ENCODE data around the gene GFRA3. TPM values are rescaled to one million over a fixed set of nuclear protein-coding genes. Genes with fewer than 3 reads are reported as not detected.
A peak's percentile ranks its signal among the peaks of the same experiment; 100 is the strongest.

The GFRA3 gene
- total RNA-seq, 1 donor, result not detected

GRCh38 chr5:138287246-138287645 is 12.8 kb upstream of the GFRA3 start:
- no peak for DNase-seq (ENCODE audit: low read depth)
- no peak for TF ChIP-seq CTCF (IDR thresholded peaks at IDR 0.05; ENCODE audit: insufficient read depth, low read length)
- H3K4me3 ChIP-seq (ENCODE audit: low read depth, low read length), result no peak overlapping the region

- peak; percentile 78 for DNase-seq (ENCODE audit: low read depth)
- no peak overlapping the region for H3K4me3 ChIP-seq (ENCODE audit: low read depth, low read length)
- TF ChIP-seq CTCF (IDR thresholded peaks at IDR 0.05; ENCODE audit: insufficient read depth, low read length), result peak; percentile 75
These were observed 8.7 kb upstream of the GFRA3 start for GRCh38 chr5:138282920-138283742.

GRCh38 chr5:138280915-138281314 is 6.5 kb upstream of the GFRA3 start:
- no peak for TF ChIP-seq CTCF (IDR thresholded peaks at IDR 0.05; ENCODE audit: insufficient read depth, low read length)
- no peak overlapping the region for H3K4me3 ChIP-seq (ENCODE audit: low read depth, low read length)
- DNase-seq (ENCODE audit: low read depth), result no peak

GRCh38 chr5:138276402-138277054 is 2.1 kb upstream of the GFRA3 start:
- no peak for DNase-seq (ENCODE audit: low read depth)
- TF ChIP-seq CTCF (IDR thresholded peaks at IDR 0.05; ENCODE audit: insufficient read depth, low read length), result no peak
- H3K4me3 ChIP-seq (ENCODE audit: low read depth, low read length), result no peak overlapping the region

- DNase-seq (ENCODE audit: low read depth), result no peak
- no peak for TF ChIP-seq CTCF (IDR thresholded peaks at IDR 0.05; ENCODE audit: insufficient read depth, low read length)
- H3K4me3 ChIP-seq (ENCODE audit: low read depth, low read length), result no peak overlapping the region
These were observed 1.5 kb upstream of the GFRA3 start for GRCh38 chr5:138275895-138276294.

- peak; percentile 2 for TF ChIP-seq CTCF (IDR thresholded peaks at IDR 0.05; ENCODE audit: insufficient read depth, low read length)
- no peak overlapping the region for H3K4me3 ChIP-seq (ENCODE audit: low read depth, low read length)
- DNase-seq (ENCODE audit: low read depth), result no peak
These were observed 960 bp upstream of the GFRA3 start for GRCh38 chr5:138275379-138275782.

All from fibroblast of the aortic adventitia (primary cell).